A673 (cell line): ENCODE measurements around the gene MARK3. TPM values are rescaled to one million over a fixed set of nuclear protein-coding genes. Genes with fewer than 3 reads are reported as not detected.

Source experiments
- BruUV-seq: library from RNA; stranded (reverse); fragments of 400-500 nt; replicated peaks from 2 replicates; lab custom pipeline; 2021; lab: Mats Ljungman, UMichigan
- CTCF ChIA-PET: fragments of 300-600 bp; sonication (Branson Sonifier 250); formaldehyde crosslinking; loops from one replicate; lab custom pipeline; 2022; ENCODE audit warnings: antibody characterized with exemption; lab: Charles Lee
- POLR2A ChIA-PET: fragments of 300-600 bp; sonication (Branson Sonifier 250); formaldehyde crosslinking; loops from one replicate; lab custom pipeline; 2022; ENCODE audit warnings: antibody characterized with exemption; ENCODE audit not compliant: low non-redundant PET; lab: Charles Lee
- DNase-seq: peaks from one replicate; pipeline ENCODE4 v3.0.0-alpha.2; 2015; ENCODE audit warnings: low spot score
- H3K27ac ChIP-seq: fragments of 200-600 bp; sonication (generic); 2 replicates; pipeline ENCODE4 v1.5.1; 2016; ENCODE audit warnings: mixed run types, low read depth, mild to moderate bottlenecking, mixed read lengths, antibody characterized with exemption, low read length; ENCODE audit not compliant: poor library complexity, severe bottlenecking
- H3K27me3 ChIP-seq: fragments of 200-600 bp; sonication (generic); replicated peaks from 2 replicates; pipeline ENCODE4 v1.6.1; 2017; ENCODE audit warnings: mixed run types, low read depth, mild to moderate bottlenecking, mixed read lengths, antibody characterized with exemption, low read length; ENCODE audit not compliant: insufficient read depth, poor library complexity
- H3K36me3 ChIP-seq: fragments of 200-600 bp; sonication (generic); 2 replicates; pipeline ENCODE4 v1.6.1; 2016; ENCODE audit warnings: mixed run types, mild to moderate bottlenecking, mixed read lengths, antibody characterized with exemption, low read length; ENCODE audit not compliant: insufficient read depth, poor library complexity, severe bottlenecking
- H3K4me1 ChIP-seq: fragments of 200-600 bp; sonication (generic); 2 replicates; pipeline ENCODE4 v1.6.1; 2017; ENCODE audit warnings: mixed run types, mild to moderate bottlenecking, mixed read lengths, antibody characterized with exemption, low read length; ENCODE audit not compliant: insufficient read depth, poor library complexity, severe bottlenecking
- H3K4me3 ChIP-seq: fragments of 200-600 bp; sonication (generic); 2 replicates; pipeline ENCODE4 v1.5.1; 2016; ENCODE audit warnings: low read depth, mixed run types, mild to moderate bottlenecking, mixed read lengths, low read length; ENCODE audit not compliant: poor library complexity, severe bottlenecking
- H3K9me3 ChIP-seq: fragments of 200-600 bp; sonication (generic); 2 replicates; pipeline ENCODE4 v1.6.1; 2016; ENCODE audit warnings: mixed run types, low read depth, mild to moderate bottlenecking, mixed read lengths, antibody characterized with exemption, low read length; ENCODE audit not compliant: poor library complexity, severe bottlenecking
- CTCF ChIP-seq: fragments of 300-800, 200-600 bp; sonication (generic); conservative IDR thresholded peaks from 2 replicates; pipeline ENCODE4 v1.5.1; 2017; ENCODE audit warnings: low read depth, mild to moderate bottlenecking, antibody characterized with exemption, low read length, moderate library complexity, mixed read lengths
- EZH2 ChIP-seq: fragments of 200-600 bp; sonication (generic); IDR thresholded peaks from 2 replicates; pipeline ENCODE4 v1.6.1; 2017; ENCODE audit warnings: borderline replicate concordance, low read depth, mild to moderate bottlenecking, mixed read lengths, antibody characterized with exemption, low read length; ENCODE audit not compliant: poor library complexity, severe bottlenecking
- intact Hi-C: fragments of 100-400 bp; cut with micrococcal nuclease; formaldehyde crosslinking; loops from one replicate; pipeline ENCODE4 v1.10.0; 2022; ENCODE audit not compliant: unreplicated experiment
- total RNA-seq: library from RNA; stranded (reverse); gene quantifications from 2 replicates; pipeline ENCODE4 v1.2.3, GENCODE V29; 2021

MARK3 gene
- total RNA-seq, 1 experiment from 2014 or later, result 94.4 TPM

- POLR2A ChIA-PET, result no interaction called here
These were observed 158.6 kb downstream of the MARK3 start for GRCh38 chr14:103543721-103544387.

GRCh38 chr14:103544388-103545218 is 159.4 kb downstream of the MARK3 start:
- H3K27me3 ChIP-seq, result no peaks in the 10 kb centered on the region
- ChIA-PET CTCF (interaction anchor here (2.3 kb wide), 1 partner anchor 27 kb away, joined by 8 read pairs; no protein-coding TSS in a partner anchor), POLR2A (no interaction called here)
- TF ChIP-seq CTCF (no peak), EZH2 (no peak)
- DNase-seq, result peak; percentile 61
- H3K4me1 ChIP-seq, result peaks cover 40% of the 10 kb centered on the region
- peak overlapping the region; percentile 52 for H3K27ac ChIP-seq
- no peak overlapping the region for H3K4me3 ChIP-seq
- no peaks in the 10 kb centered on the region for H3K9me3 ChIP-seq
- intact Hi-C loops, result loop anchor here (5.0 kb wide), 2 partner anchors 42 to 467 kb away; no protein-coding TSS in a partner anchor
- H3K36me3 ChIP-seq, result no peaks in the 10 kb centered on the region
- no TSS peak for BruUV-seq

More at GRCh38 chr14:103543721-103544387, 158.6 kb downstream of the MARK3 start:
- intact Hi-C loops, result loop anchor here (5.0 kb wide), 1 partner anchor 467 kb away; no protein-coding TSS in a partner anchor
- Histone ChIP-seq H3K36me3 (no peaks in the 10 kb centered on the region), H3K27ac (peak overlapping the region; percentile 52), H3K27me3 (no peaks in the 10 kb centered on the region), H3K4me3 (no peak overlapping the region), H3K4me1 (peaks cover 40% of the 10 kb centered on the region), H3K9me3 (no peaks in the 10 kb centered on the region)
- CTCF ChIA-PET, result no interaction called here
- DNase-seq, result no peak
- no TSS peak for BruUV-seq
- TF ChIP-seq CTCF (no peak), EZH2 (no peak)

GRCh38 chr14:103545219-103545914 is 160.2 kb downstream of the MARK3 start:
- POLR2A ChIA-PET, result no interaction called here

More at GRCh38 chr14:103545219-103545914, 160.2 kb downstream of the MARK3 start:
- TF ChIP-seq CTCF, result no peak
- no peak for TF ChIP-seq EZH2
- CTCF ChIA-PET, result interaction anchor here (0.6 to 2.3 kb wide), 3 partner anchors 27 to 478 kb away, joined by 4 to 8 read pairs (median 5); no protein-coding TSS in a partner anchor
- DNase-seq, result no peak
- Histone ChIP-seq H3K9me3 (no peaks in the 10 kb centered on the region), H3K4me1 (peaks cover 38% of the 10 kb centered on the region), H3K36me3 (no peaks in the 10 kb centered on the region), H3K27me3 (no peaks in the 10 kb centered on the region), H3K4me3 (no peak overlapping the region), H3K27ac (peak overlapping the region; percentile 52)
- no TSS peak for BruUV-seq
- intact Hi-C loops, result loop anchor here (5.0 kb wide), 1 partner anchor 43 kb away; no protein-coding TSS in a partner anchor
